ENCODE results near the gene MYEF2. TPM values are rescaled to one million over a fixed set of nuclear protein-coding genes. Genes with fewer than 3 reads are reported as not detected.

The MYEF2 gene
- total RNA-seq, 1 donor from 2014 or later: 18.8 TPM

- TF ChIP-seq CTCF (IDR thresholded peaks at IDR 0.05): no peak
These were observed 51.3 kb downstream of the MYEF2 start for GRCh38 chr15:48126667-48127355.

GRCh38 chr15:48121849-48122248, 56.2 kb downstream of the MYEF2 start:
- DNase-seq (no peak), ATAC-seq (no peak)
- Histone ChIP-seq H3K27me3 (ENCODE audit: low read depth) (no peaks in the 10 kb centered on the region), H3K36me3 (no peaks in the 10 kb centered on the region), H3K27ac (no peak overlapping the region), H3K9me3 (no peaks in the 10 kb centered on the region), H3K4me1 (no peaks in the 10 kb centered on the region), H3K4me3 (no peak overlapping the region)
- intact Hi-C loops (cut with DNase I): no loop called here
- no peak for TF ChIP-seq CTCF (IDR thresholded peaks at IDR 0.05)

More at GRCh38 chr15:48126667-48127355, 51.3 kb downstream of the MYEF2 start:
- H3K36me3 ChIP-seq: no peaks in the 10 kb centered on the region
- H3K27ac ChIP-seq: no peak overlapping the region
- H3K9me3 ChIP-seq: no peaks in the 10 kb centered on the region
- no peak overlapping the region for H3K4me3 ChIP-seq
- no peaks in the 10 kb centered on the region for H3K4me1 ChIP-seq
- DNase-seq (no peak), ATAC-seq (no peak)
- intact Hi-C loops (cut with DNase I): no loop called here
- H3K27me3 ChIP-seq (ENCODE audit: low read depth): no peaks in the 10 kb centered on the region

- no peak for DNase-seq
- Histone ChIP-seq H3K27ac (no peak within 1 kb of the TSS), H3K4me3 (no peak within 1 kb of the TSS), H3K27me3 (ENCODE audit: low read depth) (no peaks in the 10 kb centered on the region), H3K36me3 (no peaks in the 10 kb centered on the region), H3K4me1 (no peaks in the 10 kb centered on the region), H3K9me3 (no peaks in the 10 kb centered on the region)
- intact Hi-C loops (cut with DNase I): no loop called here
- no peak for ATAC-seq
- TF ChIP-seq CTCF (IDR thresholded peaks at IDR 0.05): no peak
These were observed 57.4 kb downstream of the MYEF2 start, which contains the start of gene SLC24A5 for GRCh38 chr15:48120745-48121144. Gene SLC24A5, plus strand, starts transcription at chr15:48120990. Its CDS starts 55 bp downstream, at chr15:48121045.

GRCh38 chr15:48119277-48119676, 58.8 kb downstream of the MYEF2 start:
- DNase-seq (no peak), ATAC-seq (no peak)
- TF ChIP-seq CTCF (IDR thresholded peaks at IDR 0.05): no peak
- Histone ChIP-seq H3K4me1 (no peaks in the 10 kb centered on the region), H3K36me3 (no peaks in the 10 kb centered on the region), H3K27ac (no peak overlapping the region), H3K27me3 (ENCODE audit: low read depth) (no peaks in the 10 kb centered on the region), H3K4me3 (no peak overlapping the region), H3K9me3 (no peaks in the 10 kb centered on the region)
- intact Hi-C loops (cut with DNase I): no loop called here

GRCh38 chr15:48112242-48112641, 65.9 kb downstream of the MYEF2 start:
- H3K36me3 ChIP-seq: no peaks in the 10 kb centered on the region
- H3K27me3 ChIP-seq (ENCODE audit: low read depth): no peaks in the 10 kb centered on the region
- H3K4me3 ChIP-seq: no peak overlapping the region
- no peaks in the 10 kb centered on the region for H3K4me1 ChIP-seq
- H3K9me3 ChIP-seq: no peaks in the 10 kb centered on the region
- intact Hi-C loops (cut with DNase I): no loop called here
- TF ChIP-seq CTCF (IDR thresholded peaks at IDR 0.05): no peak
- DNase-seq (no peak), ATAC-seq (no peak)
- no peak overlapping the region for H3K27ac ChIP-seq

Data from lower lobe of right lung (tissue), 2 donors.